HEK293 (cell line): ENCODE data around the gene MORN3.
A peak's percentile ranks its signal among the peaks of the same experiment; 100 is the strongest.

ENCODE experiments used
- CTCF ChIA-PET: fragments of 350-600 bp; formaldehyde crosslinking; extraction: SDS; loops from one replicate; lab custom pipeline; 2021; ENCODE audit warnings: antibody characterized with exemption; lab: Yijun Ruan, JAX
- POLR2A ChIA-PET: fragments of 300-600 bp; formaldehyde crosslinking; extraction: SDS; loops from one replicate; lab custom pipeline; 2020; ENCODE audit warnings: antibody characterized with exemption, inconsistent platforms; lab: Yijun Ruan, JAX
- H3K27ac ChIP-seq: fragments of 200-500 bp; sonication (Bioruptor generic); 2 replicates; pipeline ENCODE4 v1.5.1; 2014; ENCODE audit warnings: low read depth, low read length, control low read depth, inconsistent platforms; ENCODE audit errors: extremely low read depth
- H3K36me3 ChIP-seq, 2 experiments: fragments of 200-500 bp in 1 of 2; sonication (Bioruptor generic) in 1 of 2; 1 replicate in 1 of 2; 2 replicates in 1 of 2; pipeline ENCODE4 v1.5.1; 2014 to 2017; ENCODE audit warnings: inconsistent platforms in 2 of 2, low read length in 2 of 2; ENCODE audit not compliant: control insufficient read depth in 2 of 2, insufficient read depth in 1 of 2
- H3K4me1 ChIP-seq: fragments of 200-500 bp; sonication (Bioruptor generic); 2 replicates; pipeline ENCODE4 v1.5.1; 2014; ENCODE audit warnings: mild to moderate bottlenecking, low read length, inconsistent platforms; ENCODE audit not compliant: control insufficient read depth, insufficient read depth
- H3K4me3 ChIP-seq: 2 replicates; pipeline ENCODE4 v1.5.1; 2011; ENCODE audit warnings: low read depth, mild to moderate bottlenecking, control low read depth, low read length, moderate library complexity
- H3K9me3 ChIP-seq: fragments of 200-500 bp; sonication (Bioruptor generic); 2 replicates; pipeline ENCODE4 v1.5.1; 2014; ENCODE audit warnings: low read depth, low read length, inconsistent platforms; ENCODE audit not compliant: control insufficient read depth, insufficient read depth
- BCL11B ChIP-seq: fragments of 450-650 bp; formaldehyde crosslinking; IDR thresholded peaks from 2 replicates; pipeline ENCODE4 v1.5.1; 2016; ENCODE audit warnings: low read depth, missing biosample characterization, missing genetic modification characterization
- GLI4 ChIP-seq: fragments of 450-650 bp; formaldehyde crosslinking; IDR thresholded peaks from 2 replicates; pipeline ENCODE4 v1.5.1; 2016; ENCODE audit warnings: missing biosample characterization, missing genetic modification characterization
- GLIS2 ChIP-seq: fragments of 450-650 bp; formaldehyde crosslinking; IDR thresholded peaks from 2 replicates; pipeline ENCODE4 v1.5.1; 2016; ENCODE audit warnings: missing biosample characterization, missing genetic modification characterization
- HOXD13 ChIP-seq: sonication (generic); formaldehyde crosslinking; IDR thresholded peaks from 2 replicates; pipeline ENCODE4 v1.8.0; 2022; ENCODE audit warnings: missing genetic modification reagents, borderline replicate concordance
- KLF16 ChIP-seq: fragments of 450-650 bp; formaldehyde crosslinking; IDR thresholded peaks from 2 replicates; pipeline ENCODE4 v1.5.1; 2017; ENCODE audit warnings: missing biosample characterization, missing genetic modification characterization
- SP7 ChIP-seq: fragments of 450-650 bp; formaldehyde crosslinking; IDR thresholded peaks from 2 replicates; pipeline ENCODE4 v1.5.1; 2016; ENCODE audit warnings: missing biosample characterization, missing genetic modification characterization
- WT1 ChIP-seq: fragments of 450-650 bp; formaldehyde crosslinking; IDR thresholded peaks from 2 replicates; pipeline ENCODE4 v1.5.1; 2016; ENCODE audit warnings: missing biosample characterization, missing genetic modification characterization
- ZBTB1 ChIP-seq: fragments of 450-650 bp; formaldehyde crosslinking; IDR thresholded peaks from 2 replicates; pipeline ENCODE4 v1.5.1; 2016; ENCODE audit warnings: missing biosample characterization, missing genetic modification characterization
- ZNF112 ChIP-seq: fragments of 450-650 bp; formaldehyde crosslinking; IDR thresholded peaks from 2 replicates; pipeline ENCODE4 v1.5.0; 2017; ENCODE audit warnings: missing biosample characterization, missing genetic modification characterization
- ZNF140 ChIP-seq: fragments of 450-650 bp; formaldehyde crosslinking; IDR thresholded peaks from 2 replicates; pipeline ENCODE4 v1.5.1; 2016; ENCODE audit warnings: missing biosample characterization, missing genetic modification characterization
- ZNF335 ChIP-seq: fragments of 450-650 bp; formaldehyde crosslinking; conservative IDR thresholded peaks from 2 replicates; pipeline ENCODE4 v1.5.1; 2016; ENCODE audit warnings: missing biosample characterization, missing genetic modification characterization
- ZNF544 ChIP-seq: fragments of 450-650 bp; formaldehyde crosslinking; IDR thresholded peaks from 2 replicates; pipeline ENCODE4 v1.5.0; 2017; ENCODE audit warnings: missing biosample characterization, missing genetic modification characterization
- ZNF792 ChIP-seq: fragments of 450-650 bp; formaldehyde crosslinking; IDR thresholded peaks from 2 replicates; pipeline ENCODE4 v1.5.1; 2016; ENCODE audit warnings: missing biosample characterization, missing genetic modification characterization
- ZSCAN23 ChIP-seq: fragments of 450-650 bp; formaldehyde crosslinking; IDR thresholded peaks from 2 replicates; pipeline ENCODE4 v1.5.1; 2016; ENCODE audit warnings: missing biosample characterization, missing genetic modification characterization
- TF ChIP-seq, protein P1 (sequence below): fragments of 450-650 bp; formaldehyde crosslinking; IDR thresholded peaks from 2 replicates; pipeline ENCODE4 v1.5.1; 2016; ENCODE audit warnings: missing biosample characterization, missing genetic modification characterization
- TF ChIP-seq, protein P2 (sequence below): fragments of 450-650 bp; formaldehyde crosslinking; IDR thresholded peaks from 2 replicates; pipeline ENCODE4 v1.5.1; 2016; ENCODE audit warnings: missing biosample characterization, missing genetic modification characterization, low read depth
- TF ChIP-seq, protein P3 (sequence below): fragments of 450-650 bp; formaldehyde crosslinking; IDR thresholded peaks from 2 replicates; pipeline ENCODE4 v1.5.1; 2016; ENCODE audit warnings: missing biosample characterization, missing genetic modification characterization
- TF ChIP-seq, protein P4 (sequence below): fragments of 450-650 bp; formaldehyde crosslinking; IDR thresholded peaks from 2 replicates; pipeline ENCODE4 v1.5.1; 2016; ENCODE audit warnings: missing biosample characterization, missing genetic modification characterization
- TF ChIP-seq, protein P5 (sequence below): fragments of 450-650 bp; formaldehyde crosslinking; conservative IDR thresholded peaks from 2 replicates; pipeline ENCODE4 v1.5.1; 2016; ENCODE audit warnings: low read depth, missing biosample characterization, missing genetic modification characterization

The MORN3 gene

DNA sequence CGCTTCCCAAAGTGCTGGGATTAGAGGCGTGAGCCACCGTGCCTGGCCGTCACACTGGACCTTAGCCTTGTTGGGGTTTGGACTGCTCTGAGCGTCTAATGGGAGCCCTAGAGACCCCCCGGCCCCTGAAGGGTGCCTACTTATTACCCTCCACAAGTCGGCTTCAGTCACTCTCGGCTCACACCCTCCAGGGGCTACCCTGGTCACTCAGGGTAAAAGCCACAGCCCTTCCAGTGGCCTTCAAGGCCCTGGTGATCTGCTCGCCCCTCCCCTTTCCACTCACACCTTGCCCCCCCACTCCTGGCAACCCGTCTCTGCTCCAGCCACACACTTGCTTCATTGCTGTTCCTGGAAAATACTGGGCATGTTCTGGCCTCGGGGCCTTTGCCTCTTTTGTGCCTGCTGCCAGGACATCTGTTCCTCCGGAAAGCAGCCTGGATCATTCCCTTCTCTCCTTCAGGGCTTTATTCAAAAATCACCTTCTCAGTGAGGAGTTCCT is 3.6 kb upstream of the MORN3 start:
- H3K4me3 ChIP-seq = no peak overlapping the region
- ChIA-PET CTCF (interaction anchor here (0.6 to 5.5 kb wide), 5 partner anchors 8 to 338 kb away, joined by 4 to 70 read pairs (median 6); no protein-coding TSS in a partner anchor), POLR2A (no interaction called here)
- H3K27ac ChIP-seq = no peak overlapping the region; the same call in 1 of the 2 replicates
- H3K36me3 ChIP-seq = no peaks in the 10 kb centered on the region
- TF ChIP-seq ZBTB1 (tag by site-specific recombination) (no peak), KLF16 (tag by site-specific recombination) (no peak), ZNF544 (no peak), ZSCAN23 (tag by site-specific recombination) (no peak), SP7 (tag by site-specific recombination) (no peak), GLIS2 (peak; percentile 37), BCL11B (tag by site-specific recombination) (peak; percentile 10; the same call in 1 of the 2 replicates), ZNF140 (tag by site-specific recombination) (no peak), WT1 (no peak), ZNF112 (tag by site-specific recombination) (no peak), ZNF792 (tag by site-specific recombination) (no peak), HOXD13 (CRISPR knock-in tag) (no peak), ZNF335 (0 out of 2 replicates have a peak, but pooled peaks have one; percentile 3), GLI4 (tag by site-specific recombination) (peak; percentile 72; the same call in 1 of the 2 replicates)
- TF ChIP-seq, protein P1, sequence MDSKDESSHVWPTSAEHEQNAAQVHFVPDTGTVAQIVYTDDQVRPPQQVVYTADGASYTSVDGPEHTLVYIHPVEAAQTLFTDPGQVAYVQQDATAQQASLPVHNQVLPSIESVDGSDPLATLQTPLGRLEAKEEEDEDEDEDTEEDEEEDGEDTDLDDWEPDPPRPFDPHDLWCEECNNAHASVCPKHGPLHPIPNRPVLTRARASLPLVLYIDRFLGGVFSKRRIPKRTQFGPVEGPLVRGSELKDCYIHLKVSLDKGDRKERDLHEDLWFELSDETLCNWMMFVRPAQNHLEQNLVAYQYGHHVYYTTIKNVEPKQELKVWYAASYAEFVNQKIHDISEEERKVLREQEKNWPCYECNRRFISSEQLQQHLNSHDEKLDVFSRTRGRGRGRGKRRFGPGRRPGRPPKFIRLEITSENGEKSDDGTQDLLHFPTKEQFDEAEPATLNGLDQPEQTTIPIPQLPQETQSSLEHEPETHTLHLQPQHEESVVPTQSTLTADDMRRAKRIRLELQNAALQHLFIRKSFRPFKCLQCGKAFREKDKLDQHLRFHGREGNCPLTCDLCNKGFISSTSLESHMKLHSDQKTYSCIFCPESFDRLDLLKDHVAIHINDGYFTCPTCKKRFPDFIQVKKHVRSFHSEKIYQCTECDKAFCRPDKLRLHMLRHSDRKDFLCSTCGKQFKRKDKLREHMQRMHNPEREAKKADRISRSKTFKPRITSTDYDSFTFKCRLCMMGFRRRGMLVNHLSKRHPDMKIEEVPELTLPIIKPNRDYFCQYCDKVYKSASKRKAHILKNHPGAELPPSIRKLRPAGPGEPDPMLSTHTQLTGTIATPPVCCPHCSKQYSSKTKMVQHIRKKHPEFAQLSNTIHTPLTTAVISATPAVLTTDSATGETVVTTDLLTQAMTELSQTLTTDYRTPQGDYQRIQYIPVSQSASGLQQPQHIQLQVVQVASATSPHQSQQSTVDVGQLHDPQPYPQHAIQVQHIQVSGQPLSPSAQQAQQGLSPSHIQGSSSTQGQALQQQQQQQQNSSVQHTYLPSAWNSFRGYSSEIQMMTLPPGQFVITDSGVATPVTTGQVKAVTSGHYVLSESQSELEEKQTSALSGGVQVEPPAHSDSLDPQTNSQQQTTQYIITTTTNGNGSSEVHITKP = 0 out of 2 replicates have a peak, but pooled peaks have one; percentile 9
- TF ChIP-seq, protein P2, sequence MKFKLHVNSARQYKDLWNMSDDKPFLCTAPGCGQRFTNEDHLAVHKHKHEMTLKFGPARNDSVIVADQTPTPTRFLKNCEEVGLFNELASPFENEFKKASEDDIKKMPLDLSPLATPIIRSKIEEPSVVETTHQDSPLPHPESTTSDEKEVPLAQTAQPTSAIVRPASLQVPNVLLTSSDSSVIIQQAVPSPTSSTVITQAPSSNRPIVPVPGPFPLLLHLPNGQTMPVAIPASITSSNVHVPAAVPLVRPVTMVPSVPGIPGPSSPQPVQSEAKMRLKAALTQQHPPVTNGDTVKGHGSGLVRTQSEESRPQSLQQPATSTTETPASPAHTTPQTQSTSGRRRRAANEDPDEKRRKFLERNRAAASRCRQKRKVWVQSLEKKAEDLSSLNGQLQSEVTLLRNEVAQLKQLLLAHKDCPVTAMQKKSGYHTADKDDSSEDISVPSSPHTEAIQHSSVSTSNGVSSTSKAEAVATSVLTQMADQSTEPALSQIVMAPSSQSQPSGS (tag by site-specific recombination) = no peak
- TF ChIP-seq, protein P3, sequence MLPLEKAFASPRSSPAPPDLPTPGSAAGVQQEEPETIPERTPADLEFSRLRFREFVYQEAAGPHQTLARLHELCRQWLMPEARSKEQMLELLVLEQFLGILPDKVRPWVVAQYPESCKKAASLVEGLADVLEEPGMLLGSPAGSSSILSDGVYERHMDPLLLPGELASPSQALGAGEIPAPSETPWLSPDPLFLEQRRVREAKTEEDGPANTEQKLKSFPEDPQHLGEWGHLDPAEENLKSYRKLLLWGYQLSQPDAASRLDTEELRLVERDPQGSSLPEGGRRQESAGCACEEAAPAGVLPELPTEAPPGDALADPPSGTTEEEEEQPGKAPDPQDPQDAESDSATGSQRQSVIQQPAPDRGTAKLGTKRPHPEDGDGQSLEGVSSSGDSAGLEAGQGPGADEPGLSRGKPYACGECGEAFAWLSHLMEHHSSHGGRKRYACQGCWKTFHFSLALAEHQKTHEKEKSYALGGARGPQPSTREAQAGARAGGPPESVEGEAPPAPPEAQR (tag by site-specific recombination) = no peak
- TF ChIP-seq, protein P4, sequence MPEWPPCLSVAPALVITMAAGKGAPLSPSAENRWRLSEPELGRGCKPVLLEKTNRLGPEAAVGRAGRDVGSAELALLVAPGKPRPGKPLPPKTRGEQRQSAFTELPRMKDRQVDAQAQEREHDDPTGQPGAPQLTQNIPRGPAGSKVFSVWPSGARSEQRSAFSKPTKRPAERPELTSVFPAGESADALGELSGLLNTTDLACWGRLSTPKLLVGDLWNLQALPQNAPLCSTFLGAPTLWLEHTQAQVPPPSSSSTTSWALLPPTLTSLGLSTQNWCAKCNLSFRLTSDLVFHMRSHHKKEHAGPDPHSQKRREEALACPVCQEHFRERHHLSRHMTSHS = no peak
- TF ChIP-seq, protein P5, sequence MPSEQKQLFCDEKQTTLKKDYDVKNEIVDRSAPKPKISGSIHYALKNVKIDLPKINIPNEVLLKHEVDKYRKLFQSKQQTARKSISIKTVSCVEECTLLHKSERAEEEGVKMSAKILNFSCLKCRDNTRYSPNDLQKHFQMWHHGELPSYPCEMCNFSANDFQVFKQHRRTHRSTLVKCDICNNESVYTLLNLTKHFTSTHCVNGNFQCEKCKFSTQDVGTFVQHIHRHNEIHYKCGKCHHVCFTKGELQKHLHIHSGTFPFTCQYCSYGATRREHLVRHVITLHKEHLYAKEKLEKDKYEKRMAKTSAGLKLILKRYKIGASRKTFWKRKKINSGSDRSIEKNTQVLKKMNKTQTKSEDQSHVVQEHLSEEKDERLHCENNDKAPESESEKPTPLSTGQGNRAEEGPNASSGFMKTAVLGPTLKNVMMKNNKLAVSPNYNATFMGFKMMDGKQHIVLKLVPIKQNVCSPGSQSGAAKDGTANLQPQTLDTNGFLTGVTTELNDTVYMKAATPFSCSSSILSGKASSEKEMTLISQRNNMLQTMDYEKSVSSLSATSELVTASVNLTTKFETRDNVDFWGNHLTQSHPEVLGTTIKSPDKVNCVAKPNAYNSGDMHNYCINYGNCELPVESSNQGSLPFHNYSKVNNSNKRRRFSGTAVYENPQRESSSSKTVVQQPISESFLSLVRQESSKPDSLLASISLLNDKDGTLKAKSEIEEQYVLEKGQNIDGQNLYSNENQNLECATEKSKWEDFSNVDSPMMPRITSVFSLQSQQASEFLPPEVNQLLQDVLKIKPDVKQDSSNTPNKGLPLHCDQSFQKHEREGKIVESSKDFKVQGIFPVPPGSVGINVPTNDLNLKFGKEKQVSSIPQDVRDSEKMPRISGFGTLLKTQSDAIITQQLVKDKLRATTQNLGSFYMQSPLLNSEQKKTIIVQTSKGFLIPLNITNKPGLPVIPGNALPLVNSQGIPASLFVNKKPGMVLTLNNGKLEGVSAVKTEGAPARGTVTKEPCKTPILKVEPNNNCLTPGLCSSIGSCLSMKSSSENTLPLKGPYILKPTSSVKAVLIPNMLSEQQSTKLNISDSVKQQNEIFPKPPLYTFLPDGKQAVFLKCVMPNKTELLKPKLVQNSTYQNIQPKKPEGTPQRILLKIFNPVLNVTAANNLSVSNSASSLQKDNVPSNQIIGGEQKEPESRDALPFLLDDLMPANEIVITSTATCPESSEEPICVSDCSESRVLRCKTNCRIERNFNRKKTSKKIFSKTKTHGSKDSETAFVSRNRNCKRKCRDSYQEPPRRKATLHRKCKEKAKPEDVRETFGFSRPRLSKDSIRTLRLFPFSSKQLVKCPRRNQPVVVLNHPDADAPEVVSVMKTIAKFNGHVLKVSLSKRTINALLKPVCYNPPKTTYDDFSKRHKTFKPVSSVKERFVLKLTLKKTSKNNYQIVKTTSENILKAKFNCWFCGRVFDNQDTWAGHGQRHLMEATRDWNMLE (tag by site-specific recombination) = 0 out of 2 replicates have a peak, but pooled peaks have one; percentile 9
- 0 out of 2 replicates have a peak, but pooled peaks cover 2% of the 10 kb centered on the region for H3K4me1 ChIP-seq
- no peaks in the 10 kb centered on the region for H3K9me3 ChIP-seq
